HCT116 (cell line): Measurements from ENCODE around the gene OAT. TPM values are rescaled to one million over a fixed set of nuclear protein-coding genes. Genes with fewer than 3 reads are reported as not detected.

Experiments
- ATAC-seq: fragments of 200-7000 bp; cut with Tn5 transposase; 2 replicates; pipeline ENCODE4 v1.9.1; 2020; ENCODE audit warnings: mild to moderate bottlenecking, moderate library complexity
- BruUV-seq: library from RNA; stranded (reverse); fragments of 400-500 nt; replicated peaks from 2 replicates; lab custom pipeline; 2021; lab: Mats Ljungman, UMichigan
- CTCF ChIA-PET: fragments of 300-600 bp; sonication (Branson Sonifier 250); formaldehyde crosslinking; loops from one replicate; lab custom pipeline; 2021; ENCODE audit warnings: antibody characterized with exemption; lab: Charles Lee
- POLR2A ChIA-PET: fragments of 300-600, 350-600 bp; sonication (Branson Sonifier 250); formaldehyde crosslinking; loops from one replicate; lab custom pipeline; 2021; ENCODE audit warnings: antibody characterized with exemption; lab: Charles Lee
- RAD21 ChIA-PET, 2 experiments: fragments of 300-600 bp; sonication (Branson Sonifier 250); formaldehyde crosslinking; loops; one replicate each; lab custom pipeline; 2023; ENCODE audit warnings: low total read pairs in 2 of 2; ENCODE audit not compliant: uncharacterized antibody in 2 of 2, unreplicated experiment in 2 of 2, low non-redundant PET in 1 of 2; lab: Charles Lee
- DNase-seq: peaks from one replicate; pipeline ENCODE4 v3.0.0-alpha.2; 2010; ENCODE audit warnings: low read depth, low spot score
- H2AFZ ChIP-seq: fragments of 200-600 bp; shearing (Covaris generic), sonication (generic); 2 replicates; pipeline ENCODE4 v1.6.1; 2017; ENCODE audit warnings: low read depth, mixed run types, mixed read lengths, antibody characterized with exemption, low read length; ENCODE audit not compliant: poor library complexity, severe bottlenecking
- H3K27ac ChIP-seq: 2 replicates; pipeline ENCODE4 v1.5.1; 2012; ENCODE audit warnings: low read depth, low read length
- H3K27me3 ChIP-seq: fragments of 200-600 bp; sonication (generic); 2 replicates; pipeline ENCODE4 v1.6.1; 2016; ENCODE audit warnings: mixed run types, low read length, mixed read lengths; ENCODE audit not compliant: insufficient read depth
- H3K36me3 ChIP-seq, 2 experiments: fragments of 200-500 bp in 1 of 2; fragments of 200-600 bp in 1 of 2; sonication (Bioruptor generic) in 1 of 2; sonication (generic) in 1 of 2; 2 replicates each; pipeline versions ENCODE4 v1.5.1 to v1.6.1; 2014 to 2016; ENCODE audit warnings: low read length in 2 of 2, inconsistent platforms in 1 of 2, mixed read lengths in 1 of 2, mixed run types in 1 of 2; ENCODE audit not compliant: insufficient read depth in 2 of 2, control insufficient read depth in 1 of 2
- H3K4me1 ChIP-seq, 2 experiments: fragments of 200-600 bp in 1 of 2; sonication (generic) in 1 of 2; 2 replicates each; pipeline versions ENCODE4 v1.5.1 to v1.6.1; 2012 to 2017; ENCODE audit warnings: low read length in 2 of 2, inconsistent platforms in 1 of 2, mild to moderate bottlenecking in 1 of 2, mixed read lengths in 1 of 2, mixed run types in 1 of 2, moderate library complexity in 1 of 2; ENCODE audit not compliant: insufficient read depth in 2 of 2, control insufficient read depth in 1 of 2
- H3K4me2 ChIP-seq: fragments of 200-600 bp; sonication (generic); 2 replicates; pipeline ENCODE4 v1.6.1; 2017; ENCODE audit warnings: mixed run types, low read length, mixed read lengths
- H3K4me3 ChIP-seq, 2 experiments: fragments of 200-600 bp in 1 of 2; sonication (generic) in 1 of 2; replicated peaks in 1 of 2; 2 replicates each; pipeline ENCODE4 v1.5.1; 2011 to 2016; ENCODE audit warnings: low read length in 2 of 2, control low read depth in 1 of 2, low read depth in 1 of 2, mild to moderate bottlenecking in 1 of 2, mixed read lengths in 1 of 2, mixed run types in 1 of 2
- H3K79me2 ChIP-seq: fragments of 200-600 bp; sonication (generic); 2 replicates; pipeline ENCODE4 v1.6.1; 2017; ENCODE audit warnings: mild to moderate bottlenecking, mixed run types, low read length, moderate library complexity, mixed read lengths; ENCODE audit not compliant: insufficient read depth
- H3K9ac ChIP-seq: fragments of 200-600 bp; sonication (generic); 2 replicates; pipeline ENCODE4 v1.6.1; 2016; ENCODE audit warnings: low read length, mixed read lengths
- H3K9me2 ChIP-seq: fragments of 200-600 bp; sonication (generic), shearing (Covaris generic); 2 replicates; pipeline ENCODE4 v1.6.1; 2017; ENCODE audit warnings: mixed run types, mild to moderate bottlenecking, moderate library complexity; ENCODE audit not compliant: insufficient read depth
- H3K9me3 ChIP-seq, 2 experiments: fragments of 200-500 bp in 1 of 2; fragments of 200-600 bp in 1 of 2; sonication (Bioruptor generic) in 1 of 2; sonication (generic) in 1 of 2; 2 replicates each; pipeline ENCODE4 v1.6.1; 2014 to 2017; ENCODE audit warnings: low read length in 2 of 2, mixed read lengths in 2 of 2, inconsistent platforms in 1 of 2, low read depth in 1 of 2, mild to moderate bottlenecking in 1 of 2, mixed run types in 1 of 2, moderate library complexity in 1 of 2; ENCODE audit not compliant: control insufficient read depth in 1 of 2, insufficient read depth in 1 of 2
- H4K20me1 ChIP-seq: fragments of 200-600 bp; sonication (generic), shearing (Covaris generic); 2 replicates; pipeline ENCODE4 v1.6.1; 2017; ENCODE audit warnings: mixed run types, mild to moderate bottlenecking, moderate library complexity; ENCODE audit not compliant: insufficient read depth
- ATF3 ChIP-seq: IDR thresholded peaks from 2 replicates; pipeline ENCODE4 v1.6.1; 2012
- CEBPB ChIP-seq: IDR thresholded peaks from 2 replicates; pipeline ENCODE4 v1.6.1; 2012; ENCODE audit warnings: low read depth
- CTCF ChIP-seq, 3 experiments: fragments of 200-600 bp in 1 of 3; sonication (generic) in 1 of 3; IDR thresholded peaks in 2 of 3; conservative IDR thresholded peaks in 1 of 3; 2 replicates each; pipeline ENCODE4 v1.5.1; 2012 to 2017; ENCODE audit warnings: low read depth in 2 of 3, low read length in 2 of 3, antibody characterized with exemption in 1 of 3, borderline replicate concordance in 1 of 3, control low read depth in 1 of 3, mild to moderate bottlenecking in 1 of 3, mixed read lengths in 1 of 3, mixed run types in 1 of 3, moderate library complexity in 1 of 3; ENCODE audit not compliant: insufficient read depth in 1 of 3
- EGR1 ChIP-seq: IDR thresholded peaks from 2 replicates; pipeline ENCODE4 v1.6.1; 2012; ENCODE audit warnings: low read depth
- ELF1 ChIP-seq: IDR thresholded peaks from 2 replicates; pipeline ENCODE4 v1.6.1; 2012; ENCODE audit warnings: low read depth, borderline replicate concordance
- EZH2 ChIP-seq: fragments of 200-600 bp; sonication (generic); IDR thresholded peaks from 2 replicates; pipeline ENCODE4 v1.6.1; 2017; ENCODE audit warnings: antibody characterized with exemption, mixed run types
- EZH2phosphoT487 ChIP-seq: fragments of 200-600 bp; IDR thresholded peaks from 2 replicates; pipeline ENCODE4 v1.6.1; 2018; ENCODE audit warnings: antibody characterized with exemption, borderline replicate concordance
- FOSL1 ChIP-seq: IDR thresholded peaks from 2 replicates; pipeline ENCODE4 v1.6.1; 2012; ENCODE audit warnings: low read depth
- JUND ChIP-seq: IDR thresholded peaks from 2 replicates; pipeline ENCODE4 v1.6.1; 2012
- POLR2A ChIP-seq: IDR thresholded peaks from 2 replicates; pipeline ENCODE4 v1.7.0; 2011; ENCODE audit warnings: borderline replicate concordance; ENCODE audit not compliant: insufficient read depth, insufficient read length; ENCODE audit errors: extremely low read depth
- REST ChIP-seq: IDR thresholded peaks from 2 replicates; pipeline ENCODE4 v1.6.1; 2012; ENCODE audit warnings: low read depth
- SP1 ChIP-seq: IDR thresholded peaks from 2 replicates; pipeline ENCODE4 v1.6.1; 2012; ENCODE audit warnings: low read depth
- TCF7L2 ChIP-seq: IDR thresholded peaks from 2 replicates; pipeline ENCODE4 v1.7.0; 2011; ENCODE audit warnings: borderline replicate concordance, inconsistent platforms; ENCODE audit not compliant: insufficient read depth, insufficient read length; ENCODE audit errors: extremely low read depth
- ZBTB33 ChIP-seq: IDR thresholded peaks from 2 replicates; pipeline ENCODE4 v1.6.1; 2011; ENCODE audit warnings: mild to moderate bottlenecking, low read length, moderate library complexity; ENCODE audit not compliant: insufficient replicate concordance; ENCODE audit errors: extremely low read depth
- ZFX ChIP-seq: fragments of 450-650 bp; IDR thresholded peaks from 2 replicates; pipeline ENCODE4 v1.6.1; 2017
- ZNF274 ChIP-seq: fragments of 200-500 bp; sonication (Bioruptor generic); IDR thresholded peaks from 2 replicates; pipeline ENCODE4 v1.6.1; 2014; ENCODE audit warnings: mild to moderate bottlenecking, low read depth, low read length, inconsistent platforms
- intact Hi-C: fragments of 100-400 bp; cut with micrococcal nuclease; formaldehyde crosslinking; loops from 2 replicates; pipeline ENCODE4 v1.10.0; 2022
- total RNA-seq: library from RNA; stranded (reverse); gene quantifications from one replicate; pipeline ENCODE4 v1.2.1, GENCODE V29; 2021; ENCODE audit not compliant: unreplicated experiment

OAT gene
- total RNA-seq, 1 experiment from 2014 or later: 133 TPM

- TF ChIP-seq EZH2phosphoT487: no peak
Observed at GRCh38 chr10:124464028-124464965, 45.6 kb upstream of the OAT start (continued).

GRCh38 chr10:124462348-124462695 is 43.6 kb upstream of the OAT start:
- Histone ChIP-seq H3K9me3 (no peaks in the 10 kb centered on the region), H3K79me2 (peaks cover 5% of the 10 kb centered on the region; the same call in 1 of the 2 replicates), H3K4me1 (peaks cover 6 to 34% of the 10 kb centered on the region in 2 experiments; a peak in 3 of 4 replicates), H3K27ac (peak overlapping the region; percentile 69; the same call in 1 of the 2 replicates), H3K4me2 (peak overlapping the region; percentile 73), H3K4me3 (peak overlapping the region; percentile 66 to 85), H3K36me3 (no peaks in the 10 kb centered on the region), H4K20me1 (no peaks in the 10 kb centered on the region), H3K9me2 (no peaks in the 10 kb centered on the region), H3K27me3 (no peaks in the 10 kb centered on the region)
- POLR2A ChIA-PET: interaction anchor here (1.2 to 2.0 kb wide), 2 partner anchors 43 to 467 kb away, joined by 3 to 10 read pairs; partner anchors contain the start of gene OAT
- BruUV-seq: no TSS peak
- RAD21 ChIA-PET: no interaction called here
- CTCF ChIA-PET: interaction anchor here (1.2 to 1.9 kb wide), 2 partner anchors 59 to 279 kb away, joined by 6 to 7 read pairs; no protein-coding TSS in a partner anchor
- no peak for TF ChIP-seq ZBTB33
- TF ChIP-seq FOSL1: no peak
- TF ChIP-seq EZH2: no peak
- no peak for TF ChIP-seq SP1
- no peak for TF ChIP-seq EGR1
- TF ChIP-seq POLR2A: no peak
- no peak for TF ChIP-seq CEBPB
- TF ChIP-seq TCF7L2: no peak
- TF ChIP-seq JUND: no peak
- no peak for TF ChIP-seq ATF3
- TF ChIP-seq REST: no peak
- TF ChIP-seq CTCF (IDR thresholded peaks at IDR 0.05 in 2 of 3, conservative IDR thresholded peaks at IDR 0.05 in 1 of 3; ENCODE audit: borderline replicate concordance in 1 of 3, insufficient read depth in 1 of 3, low read depth in 2 of 3, low read length in 2 of 3): no peak
- TF ChIP-seq ZNF274: no peak
- no peak for TF ChIP-seq ELF1
- TF ChIP-seq ZFX: no peak
- TF ChIP-seq, all 23 proteins: peak for 0
- Histone ChIP-seq H2AFZ (no peak overlapping the region), H3K9ac (peak overlapping the region; percentile 63)
- intact Hi-C loops: no loop called here
- no peak for DNase-seq
- ATAC-seq: peak; percentile 2; the same call in 1 of the 2 replicates
